Measurements from ENCODE around the gene RUNX1. TPM values are rescaled to one million over a fixed set of nuclear protein-coding genes. Genes with fewer than 3 reads are reported as not detected.

The RUNX1 gene
- total RNA-seq, 1 donor from 2014 or later: 0.41 TPM

GRCh38 chr21:34822942-34823341 lies 226.2 kb downstream of the RUNX1 start:
- no peak for DNase-seq (ENCODE audit: low spot score in 2 of 2)
- no peak for FAIRE-seq

- FAIRE-seq: no peak
- DNase-seq (ENCODE audit: low spot score in 2 of 2): no peak
These were observed 226.9 kb downstream of the RUNX1 start for GRCh38 chr21:34822168-34822567.

- no peak for FAIRE-seq
These were observed 227.4 kb downstream of the RUNX1 start for GRCh38 chr21:34821717-34822116.

GRCh38 chr21:34820051-34820450 lies 229.1 kb downstream of the RUNX1 start:
- FAIRE-seq (no peak), DNase-seq (ENCODE audit: low spot score in 2 of 2) (no peak)

More at GRCh38 chr21:34821717-34822116, 227.4 kb downstream of the RUNX1 start:
- no peak for DNase-seq (ENCODE audit: low spot score in 2 of 2)

GRCh38 chr21:34819357-34819999 lies 229.6 kb downstream of the RUNX1 start:
- no peak for FAIRE-seq

DNA sequence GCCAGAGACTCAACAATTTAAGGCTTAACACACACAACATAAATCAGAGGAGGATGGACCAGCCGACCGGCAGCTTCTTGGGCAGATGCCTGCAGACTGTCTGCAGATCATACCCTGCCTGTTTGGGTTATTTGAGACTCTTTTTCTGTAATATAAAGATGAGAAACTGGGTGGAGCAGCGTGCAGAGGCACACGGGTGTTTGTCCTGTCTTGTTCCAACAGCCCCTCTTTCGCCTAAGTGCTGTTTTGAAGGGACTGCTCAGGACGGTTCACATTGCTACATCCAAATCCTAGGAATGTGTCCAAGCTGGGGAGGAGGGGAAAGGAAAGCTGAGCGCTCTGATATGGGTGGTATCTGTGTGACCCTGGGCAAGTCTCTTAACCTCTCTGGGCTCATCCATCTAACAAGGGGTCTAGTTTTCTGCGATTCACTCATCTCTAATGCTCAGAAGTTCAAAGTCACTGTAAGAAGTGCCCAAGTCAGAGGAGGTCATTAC lies 230.4 kb downstream of the RUNX1 start:
- no peak for FAIRE-seq

More at GRCh38 chr21:34819357-34819999, 229.6 kb downstream of the RUNX1 start:
- no peak for DNase-seq (ENCODE audit: low spot score in 2 of 2)

GRCh38 chr21:34817821-34818661 lies 231.1 kb downstream of the RUNX1 start:
- no peak for FAIRE-seq
- no peak for DNase-seq (ENCODE audit: low spot score in 2 of 2)

More for the DNA sequence above, 230.4 kb downstream of the RUNX1 start:
- no peak for DNase-seq (ENCODE audit: low spot score in 2 of 2)

- DNase-seq (ENCODE audit: low spot score in 2 of 2): no peak
- FAIRE-seq: no peak
These were observed 233.0 kb downstream of the RUNX1 start for GRCh38 chr21:34815831-34816705.

GRCh38 chr21:34814529-34814951 lies 234.6 kb downstream of the RUNX1 start:
- FAIRE-seq (no peak), DNase-seq (ENCODE audit: low spot score in 2 of 2) (no peak)

- DNase-seq (ENCODE audit: low spot score in 2 of 2): no peak
- FAIRE-seq: no peak
These were observed 235.7 kb downstream of the RUNX1 start for GRCh38 chr21:34813266-34813894.

GRCh38 chr21:34812504-34813265 lies 236.4 kb downstream of the RUNX1 start:
- FAIRE-seq (no peak), DNase-seq (ENCODE audit: low spot score in 2 of 2) (no peak)

DNA sequence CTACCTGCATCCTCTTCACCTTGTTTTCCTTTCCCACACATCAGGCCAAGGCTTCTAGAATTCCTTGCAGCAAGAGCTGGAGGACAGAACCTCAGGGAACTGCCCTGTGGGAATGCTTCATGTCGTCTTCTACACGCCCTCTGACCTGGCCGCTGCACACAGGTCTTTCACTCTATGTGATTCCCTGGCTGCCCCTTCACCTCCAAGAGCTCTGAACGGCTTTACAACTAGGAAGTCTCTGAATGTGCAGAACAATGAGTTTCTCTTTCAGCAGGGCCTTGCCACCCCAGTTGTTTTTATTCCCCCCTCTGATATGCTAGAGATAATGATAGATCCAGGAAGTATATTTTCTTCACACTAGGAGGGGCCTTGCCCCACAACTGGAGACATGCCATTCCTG lies 237.7 kb downstream of the RUNX1 start:
- no peak for DNase-seq (ENCODE audit: low spot score in 2 of 2)
- no peak for FAIRE-seq

GRCh38 chr21:34810786-34811185 lies 238.3 kb downstream of the RUNX1 start:
- DNase-seq (ENCODE audit: low spot score in 2 of 2) (no peak), FAIRE-seq (no peak)

GRCh38 chr21:34809822-34810221 lies 239.3 kb downstream of the RUNX1 start:
- FAIRE-seq: no peak

DNA sequence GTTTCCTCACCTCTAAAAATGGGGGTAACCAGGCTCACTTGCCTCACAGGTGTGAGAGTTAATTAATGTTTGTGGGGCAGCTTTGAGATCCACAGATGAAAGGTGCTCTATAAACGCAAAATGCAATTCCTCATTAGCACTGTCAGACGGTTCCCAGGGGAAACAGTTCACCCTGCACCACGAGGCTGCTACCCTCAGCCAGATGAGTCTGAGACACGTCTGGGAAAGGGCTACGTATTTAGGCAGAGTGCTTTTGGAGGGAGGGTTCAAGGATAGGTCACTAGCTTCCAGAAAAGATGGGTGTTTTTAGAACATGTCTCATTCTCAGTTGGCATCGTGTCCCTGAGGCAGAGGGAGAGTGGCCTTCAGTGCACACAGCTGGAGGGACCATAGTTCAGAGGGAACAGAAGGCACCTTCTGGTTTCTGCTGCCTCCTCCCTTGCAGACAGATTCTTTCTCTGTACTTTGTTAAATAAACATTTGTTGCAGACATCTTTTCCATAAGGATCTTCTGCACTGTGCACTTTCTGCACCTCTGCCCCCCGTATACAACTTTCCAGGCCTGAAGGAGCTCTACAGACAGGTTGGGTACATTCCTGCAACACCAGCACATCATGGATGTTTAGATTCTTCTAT lies 240.4 kb downstream of the RUNX1 start:
- FAIRE-seq (no peak), DNase-seq (ENCODE audit: low spot score in 2 of 2) (no peak)

More at GRCh38 chr21:34809822-34810221, 239.3 kb downstream of the RUNX1 start:
- DNase-seq (ENCODE audit: low spot score in 2 of 2): no peak

DNA sequence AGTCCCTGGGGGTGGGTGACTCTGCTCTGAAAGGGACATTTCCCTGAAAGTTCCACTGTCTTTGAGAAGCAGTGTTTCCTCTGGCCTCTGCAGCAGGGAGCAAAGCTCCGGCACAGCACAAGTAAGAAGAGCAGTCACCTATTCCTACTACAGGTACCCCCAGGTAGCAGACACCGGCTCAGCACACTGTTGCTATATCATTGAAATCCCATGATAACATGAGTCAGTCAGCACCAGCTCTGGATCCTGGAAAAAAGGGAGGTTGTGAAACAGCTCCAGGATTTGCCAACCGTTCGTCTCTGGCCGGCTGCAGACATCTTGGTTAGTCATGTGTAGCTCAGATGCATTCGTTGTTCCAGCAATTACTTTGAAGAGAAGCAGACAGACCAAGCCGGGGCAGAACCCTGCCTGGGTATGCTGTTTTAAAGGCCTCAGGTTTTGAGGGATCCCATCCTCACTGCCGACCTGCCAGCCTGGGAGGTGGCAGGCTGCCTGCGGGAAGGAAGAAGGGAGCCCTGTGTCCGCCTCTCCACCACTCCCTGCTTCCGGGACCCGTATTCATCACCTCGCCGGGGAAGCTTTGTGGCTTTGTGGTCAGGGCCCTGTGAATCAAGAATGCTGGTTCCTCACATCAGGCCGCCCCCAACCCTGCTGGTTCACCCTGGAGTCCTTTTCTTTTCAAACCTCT lies 241.1 kb downstream of the RUNX1 start:
- no peak for FAIRE-seq
- DNase-seq (ENCODE audit: low spot score in 2 of 2): no peak

DNA sequence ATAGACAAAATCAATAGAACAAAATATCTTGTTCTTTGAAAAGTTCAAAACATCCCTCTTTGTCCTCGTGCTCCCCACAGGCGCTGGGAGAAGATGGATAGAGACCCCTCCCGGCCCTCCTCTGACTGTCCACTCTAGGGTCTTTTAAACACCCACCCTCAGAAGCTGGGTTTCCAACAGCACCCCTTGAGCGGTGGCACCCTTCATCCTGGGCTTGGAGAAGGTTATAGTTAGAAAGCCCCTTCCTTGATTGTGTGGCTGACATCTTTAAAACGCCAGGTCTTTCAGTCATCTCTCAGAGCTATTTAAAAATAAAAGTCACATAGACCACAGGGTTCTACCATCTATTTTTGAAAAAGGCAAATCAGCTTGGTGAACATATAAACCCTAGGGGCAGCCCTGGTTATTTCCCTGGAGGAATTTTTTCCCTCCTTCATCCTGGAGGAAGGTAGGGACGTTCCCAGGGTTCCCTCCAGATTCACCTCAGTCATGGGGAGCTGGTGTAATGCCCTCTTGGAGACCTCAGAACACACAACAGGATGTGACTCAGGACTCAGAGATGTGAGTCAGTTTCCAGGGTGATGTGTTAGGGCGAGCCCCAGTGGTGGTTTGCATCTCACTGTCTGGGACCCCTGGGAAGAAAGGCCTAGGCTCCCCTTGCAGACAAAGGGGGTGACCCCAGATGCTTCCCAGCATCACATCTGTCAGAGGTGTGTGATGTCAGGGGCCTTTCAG lies 241.8 kb downstream of the RUNX1 start:
- DNase-seq (ENCODE audit: low spot score in 2 of 2) (no peak), FAIRE-seq (no peak)

- no peak for DNase-seq (ENCODE audit: low spot score in 2 of 2)
- no peak for FAIRE-seq
These were observed 242.7 kb downstream of the RUNX1 start for GRCh38 chr21:34806423-34806822.

Data from frontal cortex (tissue), 4 donors.